HG02973 (cell line): Measurements from ENCODE around the gene PDE8B.

Experiments
- ATAC-seq: cut with Tn5 transposase; IDR thresholded peaks from one replicate; pipeline ENCODE4 v1.9.1; 2021; ENCODE audit warnings: moderate library complexity; ENCODE audit not compliant: unreplicated experiment

Gene PDE8B

GRCh38 chr5:77230727-77231470 is 20.4 kb downstream of the PDE8B start:
- no peak for ATAC-seq

DNA sequence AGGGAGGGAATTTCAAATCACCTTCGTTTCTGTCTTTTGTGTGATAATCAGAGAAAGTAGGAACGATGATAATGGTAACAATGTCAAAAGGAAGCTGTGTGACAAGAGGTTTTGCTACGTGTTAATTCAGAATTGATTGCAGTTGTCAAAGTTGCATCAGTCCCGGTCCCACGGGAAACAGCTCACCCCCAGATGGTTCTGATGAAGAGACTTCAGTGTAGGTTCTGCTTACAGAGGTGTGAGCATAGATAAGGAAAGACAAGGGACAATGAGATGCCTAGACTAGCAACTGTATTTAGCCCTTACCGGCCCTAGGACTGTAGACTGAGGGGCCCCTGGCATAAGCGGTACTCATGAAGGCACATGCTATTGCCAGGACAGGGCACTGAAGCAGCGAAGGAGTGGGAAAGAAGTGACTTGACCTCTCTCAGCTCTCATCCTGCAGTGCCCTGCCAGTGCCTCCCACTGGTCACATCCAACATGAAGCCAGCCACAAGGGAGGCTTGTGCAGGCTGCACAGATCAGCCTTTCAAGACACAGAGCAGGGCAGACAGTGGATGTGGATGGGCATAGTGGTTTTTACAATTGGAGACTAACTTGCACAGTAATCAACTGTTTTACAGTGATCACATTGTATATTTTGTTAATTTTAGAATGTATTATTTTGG is 21.1 kb downstream of the PDE8B start:
- no peak for ATAC-seq

DNA sequence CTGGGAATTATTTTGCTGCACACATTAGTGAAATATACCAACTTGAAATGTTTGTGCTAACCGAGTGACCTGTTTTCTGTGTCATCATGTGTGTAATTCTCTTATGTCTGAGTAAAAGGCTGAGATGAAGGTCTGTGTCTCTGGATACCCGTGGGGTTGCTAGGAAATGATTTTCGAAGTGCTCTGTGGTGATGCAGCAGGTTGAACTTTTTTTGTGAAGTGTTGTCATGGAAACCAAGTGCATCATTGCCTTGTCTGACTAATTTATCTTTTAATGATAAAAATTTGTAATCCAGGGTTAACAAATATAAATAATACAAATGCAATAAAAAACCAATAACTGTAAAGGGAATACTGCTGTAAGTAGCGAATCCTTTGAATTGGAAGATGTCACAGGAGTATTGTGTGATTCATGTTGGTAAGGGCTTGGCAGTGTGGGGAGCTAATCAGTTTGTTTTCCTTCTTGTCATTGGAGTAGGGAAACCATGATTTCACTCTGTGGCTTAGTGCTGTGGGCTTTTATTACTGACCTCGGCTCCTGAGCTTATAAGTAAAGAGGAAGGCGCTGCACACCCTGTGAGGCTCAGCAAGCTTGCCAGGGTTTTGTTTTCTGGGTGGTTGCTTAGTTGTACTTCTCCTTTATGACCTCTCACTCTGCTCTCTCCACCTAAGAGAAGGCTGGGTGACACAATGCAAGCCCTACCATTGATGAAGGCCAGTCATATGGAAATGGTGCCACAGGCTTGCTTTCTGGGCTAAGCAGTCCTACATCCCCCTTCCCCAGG is 22.3 kb downstream of the PDE8B start:
- ATAC-seq: no peak

GRCh38 chr5:77235846-77236721 is 25.6 kb downstream of the PDE8B start:
- no peak for ATAC-seq

DNA sequence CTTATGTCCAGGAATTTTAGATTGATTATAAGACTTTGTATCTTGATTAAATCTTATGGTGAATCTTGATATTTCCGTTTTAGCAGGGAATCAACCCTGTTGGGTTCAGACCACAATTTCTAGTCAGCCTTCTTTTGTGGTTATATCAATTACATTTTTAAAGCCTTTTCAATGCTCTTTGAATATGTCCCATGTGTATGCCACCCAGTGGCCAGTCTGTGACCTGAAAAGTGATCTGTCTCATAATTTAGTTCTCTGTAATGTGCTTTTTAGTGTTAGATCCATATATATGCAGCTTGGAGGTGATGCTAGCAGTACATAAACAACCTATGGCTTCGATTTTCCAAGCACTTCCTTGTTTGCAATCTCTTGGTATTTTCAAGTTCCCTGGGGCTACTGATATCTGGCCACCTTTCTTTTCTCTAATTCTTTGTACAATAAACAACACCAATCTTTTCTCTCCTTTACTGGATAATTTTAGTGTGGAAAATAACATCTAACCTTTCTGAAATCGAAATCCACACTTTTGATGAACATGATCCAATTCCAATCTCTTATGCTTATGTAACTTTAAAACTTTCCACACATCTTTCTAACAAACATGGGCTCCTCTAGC is 28.8 kb downstream of the PDE8B start:
- ATAC-seq: no peak

- ATAC-seq: no peak
Measured at GRCh38 chr5:77241444-77241843, 31.0 kb downstream of the PDE8B start.

GRCh38 chr5:77249475-77249874 is 39.0 kb downstream of the PDE8B start:
- ATAC-seq: no peak

DNA sequence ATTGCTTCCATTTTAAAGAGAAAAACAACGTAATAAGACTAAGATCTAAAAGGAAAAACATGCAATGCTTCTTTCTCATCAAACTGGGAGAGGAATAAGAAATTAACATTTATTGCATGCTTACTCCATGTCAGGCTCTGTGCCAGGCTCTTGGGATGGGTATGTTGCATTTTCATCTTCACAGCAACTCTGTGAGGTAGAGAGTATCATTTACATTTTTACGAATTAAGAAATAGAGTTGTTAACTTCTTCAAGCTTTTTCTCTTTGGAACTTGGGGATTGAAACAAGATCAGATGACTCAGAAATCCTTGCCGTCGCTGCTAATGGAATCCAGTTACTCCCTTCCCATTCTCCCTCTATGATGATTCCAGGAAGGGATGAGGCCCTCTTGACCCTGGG is 39.5 kb downstream of the PDE8B start:
- ATAC-seq: no peak

DNA sequence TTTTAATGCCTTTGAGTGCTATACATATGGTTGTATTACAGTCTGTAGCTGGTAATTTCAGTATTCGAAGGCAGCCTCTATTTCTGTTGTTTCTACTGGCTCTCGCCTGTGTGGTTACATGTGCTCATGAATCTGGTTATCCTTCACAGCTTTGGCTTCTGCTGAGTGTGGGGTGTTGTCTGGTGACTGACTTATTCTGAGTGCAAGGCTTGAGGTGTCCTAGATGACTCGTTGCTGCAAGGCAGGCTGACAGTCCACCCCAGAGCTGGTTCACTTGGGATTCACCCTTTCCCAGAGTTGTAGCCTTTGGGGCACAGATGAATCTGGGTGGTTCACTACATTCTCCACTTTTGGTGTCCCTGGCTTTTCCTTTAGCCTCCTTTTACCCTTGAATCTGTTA is 41.4 kb downstream of the PDE8B start:
- ATAC-seq: no peak

- no peak for ATAC-seq
Measured at GRCh38 chr5:77255617-77256016, 45.1 kb downstream of the PDE8B start.

DNA sequence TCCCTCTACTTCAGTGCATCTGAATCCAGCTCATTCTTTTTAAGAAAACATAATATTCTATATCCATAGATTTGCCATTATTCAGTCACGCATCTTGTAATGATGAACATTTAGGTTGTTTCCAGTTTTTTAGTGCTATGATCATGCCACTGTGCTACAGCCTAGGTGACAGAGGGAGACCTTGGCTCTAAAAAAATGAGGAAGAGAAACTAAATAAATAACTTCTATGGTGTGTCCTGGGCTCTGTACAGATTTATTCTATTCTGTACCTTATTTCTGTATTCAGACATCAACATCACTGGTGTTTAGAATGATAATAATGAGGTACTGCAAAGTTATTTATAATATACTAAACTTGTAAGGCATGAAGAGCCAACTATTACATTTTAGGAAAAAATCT is 45.9 kb downstream of the PDE8B start:
- ATAC-seq: no peak

DNA sequence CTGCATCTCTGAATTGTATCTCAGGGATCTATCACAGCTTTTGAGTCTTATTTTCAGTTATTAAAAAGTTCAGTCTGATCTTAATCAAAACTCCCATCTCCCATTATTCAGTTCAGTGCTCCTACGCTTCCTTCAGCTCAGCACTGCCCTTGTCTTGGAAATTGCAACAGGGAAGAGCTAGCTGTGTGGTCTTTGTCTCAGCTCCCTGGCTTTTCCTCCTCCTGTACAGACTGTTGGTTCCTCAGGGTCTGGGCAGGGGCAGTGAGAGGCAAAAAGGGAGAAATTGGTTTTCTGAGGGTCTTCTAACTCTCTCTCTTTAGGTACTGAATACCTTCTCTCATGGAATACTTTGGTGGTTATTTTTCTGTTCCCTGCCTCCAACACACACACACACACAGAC is 48.2 kb downstream of the PDE8B start:
- ATAC-seq: no peak

DNA sequence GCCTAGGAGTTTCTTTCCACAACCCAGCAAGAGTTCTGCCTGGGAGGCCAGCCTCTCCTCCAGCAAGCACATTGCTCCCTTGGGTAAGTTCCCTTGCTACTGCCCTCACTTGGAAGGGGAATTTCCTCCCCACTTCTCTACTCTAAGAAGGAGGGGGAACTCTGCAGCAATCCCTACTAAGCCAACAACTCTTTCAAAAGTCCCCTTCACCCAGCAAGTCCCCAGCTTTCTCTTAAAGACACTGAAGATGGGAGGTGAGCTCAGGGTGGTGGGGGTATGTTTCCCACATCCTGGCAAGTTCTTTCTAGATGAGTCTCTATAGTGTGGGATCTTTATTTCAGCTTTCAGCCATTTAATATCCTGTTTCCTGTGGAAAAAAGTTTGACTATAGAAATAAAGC is 49.0 kb downstream of the PDE8B start:
- ATAC-seq: no peak

- ATAC-seq: no peak
Measured at GRCh38 chr5:77262697-77263096, 52.2 kb downstream of the PDE8B start.

DNA sequence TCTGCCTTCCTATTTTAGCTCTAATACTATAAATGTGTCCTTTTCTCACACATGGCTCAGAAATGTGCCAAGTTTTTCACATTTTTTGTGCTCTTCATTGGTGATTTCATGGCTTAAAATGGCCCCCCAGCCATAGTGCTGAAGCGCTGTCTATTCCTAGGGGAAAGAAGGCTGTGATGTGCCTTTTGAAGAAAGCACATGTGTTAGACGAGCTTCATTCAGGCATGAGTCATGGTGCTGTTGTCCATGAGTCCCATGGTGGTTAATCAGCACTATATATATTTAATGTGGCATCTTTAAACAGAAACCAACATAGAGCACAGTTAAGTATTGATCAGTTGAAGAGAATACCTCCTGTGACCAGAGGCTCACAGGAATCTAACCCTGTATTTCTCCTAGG is 55.8 kb downstream of the PDE8B start:
- ATAC-seq: no peak

- no peak for ATAC-seq
Measured at GRCh38 chr5:77267496-77267895, 57.0 kb downstream of the PDE8B start.

GRCh38 chr5:77272206-77272605 is 61.7 kb downstream of the PDE8B start:
- ATAC-seq: no peak

- ATAC-seq: no peak
Measured at GRCh38 chr5:77277759-77278158, 67.3 kb downstream of the PDE8B start.

DNA sequence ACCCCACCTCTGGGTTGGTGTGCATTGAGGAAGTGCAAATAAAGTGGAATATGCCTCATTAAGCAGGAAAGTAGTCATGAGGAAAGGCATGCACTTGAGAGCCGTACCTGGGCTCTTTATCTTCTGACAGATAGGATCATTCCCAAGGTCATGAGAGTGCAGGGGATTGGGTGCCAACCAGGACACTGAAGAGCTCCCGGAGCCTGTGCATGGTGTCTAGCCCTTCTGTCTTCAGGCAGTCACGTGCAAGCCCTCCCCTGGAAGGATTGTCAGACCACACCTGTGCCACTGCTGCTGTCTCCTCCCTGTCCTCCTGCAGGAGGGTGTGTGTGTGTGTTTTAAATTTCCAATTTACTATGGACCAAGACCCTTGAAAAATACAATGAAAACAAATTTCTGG is 69.6 kb downstream of the PDE8B start:
- no peak for ATAC-seq

DNA sequence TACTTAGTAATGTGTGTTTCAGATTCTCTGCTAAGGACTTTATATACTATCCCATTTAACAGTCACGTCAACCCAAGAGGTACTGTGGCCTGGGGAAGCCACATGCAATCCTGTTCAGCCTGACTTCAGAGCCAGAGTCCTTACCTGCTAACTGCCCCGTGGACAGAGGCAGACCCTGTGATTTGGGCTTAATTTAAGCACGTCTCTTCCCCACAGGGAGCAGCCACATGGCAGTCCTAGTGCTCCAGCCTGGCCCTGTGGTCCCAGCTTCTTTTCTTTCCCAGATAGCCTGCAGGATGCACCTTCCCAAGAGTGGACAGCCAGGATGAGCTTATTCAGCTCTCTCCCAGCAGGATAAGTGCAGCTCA is 71.5 kb downstream of the PDE8B start:
- no peak for ATAC-seq
